CD14-positive monocyte (primary cell): ENCODE measurements around the gene CMTM4. TPM values are rescaled to one million over a fixed set of nuclear protein-coding genes. Genes with fewer than 3 reads are reported as not detected.

Experiments
- DNase-seq, 3 donors: peaks; one replicate each; pipeline ENCODE4 v3.0.0-alpha.2; 2011 to 2022
- H2AFZ ChIP-seq: 2 replicates; pipeline ENCODE4 v1.6.0; 2012; ENCODE audit warnings: mild to moderate bottlenecking, low read depth, low read length, inconsistent platforms; ENCODE audit not compliant: insufficient read depth, poor library complexity, severe bottlenecking
- H3K27ac ChIP-seq, 2 donors: 1 replicate in 1 of 2; 2 replicates in 1 of 2; pipeline ENCODE4 v1.5.1; 2012 to 2013; ENCODE audit warnings: low read length in 2 of 2, control low read depth in 1 of 2, inconsistent platforms in 1 of 2, low read depth in 1 of 2, mild to moderate bottlenecking in 1 of 2
- H3K27me3 ChIP-seq, 2 donors: one replicate each; pipeline versions ENCODE4 v1.6.0 to v1.6.1; 2011 to 2013; ENCODE audit warnings: low read length in 2 of 2; ENCODE audit not compliant: control insufficient read depth in 2 of 2, insufficient read depth in 2 of 2
- H3K36me3 ChIP-seq, 2 donors: replicated peaks in 1 of 2; 1 replicate in 1 of 2; 2 replicates in 1 of 2; pipeline versions ENCODE4 v1.5.1 to v1.6.1; 2012 to 2013; ENCODE audit warnings: low read length in 2 of 2, control low read depth in 1 of 2, inconsistent platforms in 1 of 2, mild to moderate bottlenecking in 1 of 2; ENCODE audit not compliant: insufficient read depth in 2 of 2, control insufficient read depth in 1 of 2
- H3K4me1 ChIP-seq, 2 donors: 1 replicate in 1 of 2; 2 replicates in 1 of 2; pipeline versions ENCODE4 v1.5.1 to v1.6.1; 2012 to 2013; ENCODE audit warnings: low read length in 2 of 2, control low read depth in 1 of 2, inconsistent platforms in 1 of 2, mild to moderate bottlenecking in 1 of 2, moderate library complexity in 1 of 2; ENCODE audit not compliant: insufficient read depth in 2 of 2, control insufficient read depth in 1 of 2
- H3K4me2 ChIP-seq: replicated peaks from 2 replicates; pipeline ENCODE3; 2012; ENCODE audit warnings: low read length, moderate library complexity, mild to moderate bottlenecking; ENCODE audit not compliant: poor library complexity, severe bottlenecking; ENCODE audit errors: extremely low read depth
- H3K4me3 ChIP-seq, 3 experiments: fragments of 200-600 bp in 1 of 3; sonication (generic) in 1 of 3; replicated peaks in 1 of 3; 1 replicate in 2 of 3; 2 replicates in 1 of 3; pipeline ENCODE4 v1.5.1; 2011 to 2013; ENCODE audit warnings: low read length in 3 of 3, mild to moderate bottlenecking in 3 of 3, control low read depth in 2 of 3, low read depth in 2 of 3, inconsistent platforms in 1 of 3, moderate library complexity in 1 of 3
- H3K79me2 ChIP-seq: 2 replicates; pipeline ENCODE4 v1.6.0; 2012; ENCODE audit warnings: mild to moderate bottlenecking, control low read depth, inconsistent platforms, low read length, moderate library complexity; ENCODE audit not compliant: insufficient read depth
- H3K9ac ChIP-seq: 2 replicates; pipeline ENCODE4 v1.6.0; 2017; ENCODE audit warnings: low read length, mild to moderate bottlenecking; ENCODE audit not compliant: insufficient read depth, poor library complexity, severe bottlenecking
- H3K9me3 ChIP-seq, 2 donors: replicated peaks in 1 of 2; 1 replicate in 1 of 2; 2 replicates in 1 of 2; pipeline versions ENCODE4 v1.5.1 to v1.6.1; 2012 to 2013; ENCODE audit warnings: low read length in 2 of 2, control low read depth in 1 of 2; ENCODE audit not compliant: control insufficient read depth in 1 of 2, insufficient read depth in 1 of 2
- H4K20me1 ChIP-seq: 2 replicates; pipeline ENCODE4 v1.6.0; 2012; ENCODE audit warnings: mild to moderate bottlenecking, low read length, control low read depth, moderate library complexity; ENCODE audit not compliant: insufficient read depth
- H3K27ac Mint-ChIP-seq, 7 donors: one replicate each; pipeline ENCODE4 v1.8.0; 2020; ENCODE audit warnings: mild to moderate bottlenecking in 7 of 7, mixed read lengths in 7 of 7, moderate library complexity in 6 of 7, inconsistent platforms in 2 of 7
- H3K27me3 Mint-ChIP-seq, 3 donors: one replicate each; pipeline ENCODE4 v1.8.0; 2021 to 2022; ENCODE audit warnings: low read depth in 3 of 3, mild to moderate bottlenecking in 3 of 3, mixed read lengths in 3 of 3, moderate library complexity in 3 of 3, inconsistent platforms in 1 of 3
- H3K36me3 Mint-ChIP-seq, 2 donors: one replicate each; pipeline ENCODE4 v1.8.0; 2020; ENCODE audit warnings: mixed read lengths in 2 of 2, inconsistent platforms in 1 of 2, mild to moderate bottlenecking in 1 of 2
- H3K4me1 Mint-ChIP-seq: one replicate; pipeline ENCODE4 v1.8.0; 2020; ENCODE audit warnings: mild to moderate bottlenecking, mixed read lengths
- H3K4me3 Mint-ChIP-seq, 2 donors: one replicate each; pipeline ENCODE4 v1.8.0; 2020; ENCODE audit warnings: mild to moderate bottlenecking in 2 of 2, mixed read lengths in 2 of 2, moderate library complexity in 1 of 2
- H3K9me3 Mint-ChIP-seq, 7 donors: one replicate each; pipeline ENCODE4 v1.8.0; 2020 to 2022; ENCODE audit warnings: mixed read lengths in 7 of 7, mild to moderate bottlenecking in 6 of 7, moderate library complexity in 6 of 7, inconsistent platforms in 2 of 7
- CTCF ChIP-seq: fragments of 200-600 bp; IDR thresholded peaks from one replicate; pipeline ENCODE4 v1.8.0; 2022; ENCODE audit warnings: antibody characterized with exemption, mild to moderate bottlenecking
- WGBS: methylation state at CpG from one replicate; pipeline ENCODE4 v1.1.5; 2013; ENCODE audit warnings: missing lambda C conversion rate; ENCODE audit not compliant: insufficient coverage; 5-methylcytosine and 5-hydroxymethylcytosine counted together
- intact Hi-C, 2 donors: fragments of 100-400 bp; cut with micrococcal nuclease; formaldehyde crosslinking; loops; one replicate each; pipeline versions ENCODE4 v1.15.0 to v1.15.1; 2023
- polyA plus RNA-seq, 3 donors: library from polyadenylated mRNA; depleted of rRNA in 1 of 3; unstranded in 2 of 3; stranded (reverse) in 1 of 3; fragments of 300-500 nt in 2 of 3; fragments of >200 nt in 1 of 3; fragmentation: Illumina TruSeq in 2 of 3; gene quantifications; 1 replicate in 2 of 3; 2 replicates in 1 of 3; pipeline ENCODE4 v1.2.3, GENCODE V29; 2012 to 2021

The CMTM4 gene
- polyA plus RNA-seq, 3 donors: 0.41 to 21.2 (median 0.45) TPM

GRCh38 chr16:66658860-66659190 is 37.7 kb downstream of the CMTM4 start:
- WGBS: 79% methylated on average over 2 of the region's 5 CpGs
- peak overlapping the region in 3 of 7 donors; percentile 82 to 84 (median 84) for H3K27ac Mint-ChIP-seq
- Histone ChIP-seq H3K27me3 (no peaks in the 10 kb centered on the region), H3K9me3 (no peaks in the 10 kb centered on the region), H3K79me2 (peaks cover 84% of the 10 kb centered on the region), H3K9ac (no peak overlapping the region), H3K4me2 (no peak overlapping the region), H3K36me3 (no peaks in the 10 kb centered on the region), H2AFZ (no peak overlapping the region), H3K27ac (peak overlapping the region in 1 of 2 donors; percentile 58), H3K4me1 (peaks cover 51 to 59% of the 10 kb centered on the region in 2 donors), H3K4me3 (no peak overlapping the region), H4K20me1 (no peaks in the 10 kb centered on the region)
- intact Hi-C loops: no loop called here
- H3K27me3 Mint-ChIP-seq: no peaks in the 10 kb centered on the region
- peaks cover 0 to 2% (median 0%) of the 10 kb centered on the region in 7 donors for H3K9me3 Mint-ChIP-seq
- peaks cover 61% of the 10 kb centered on the region for H3K4me1 Mint-ChIP-seq
- H3K4me3 Mint-ChIP-seq: no peak overlapping the region
- no peaks in the 10 kb centered on the region for H3K36me3 Mint-ChIP-seq
- no peak for TF ChIP-seq CTCF
- no peak for DNase-seq

DNA sequence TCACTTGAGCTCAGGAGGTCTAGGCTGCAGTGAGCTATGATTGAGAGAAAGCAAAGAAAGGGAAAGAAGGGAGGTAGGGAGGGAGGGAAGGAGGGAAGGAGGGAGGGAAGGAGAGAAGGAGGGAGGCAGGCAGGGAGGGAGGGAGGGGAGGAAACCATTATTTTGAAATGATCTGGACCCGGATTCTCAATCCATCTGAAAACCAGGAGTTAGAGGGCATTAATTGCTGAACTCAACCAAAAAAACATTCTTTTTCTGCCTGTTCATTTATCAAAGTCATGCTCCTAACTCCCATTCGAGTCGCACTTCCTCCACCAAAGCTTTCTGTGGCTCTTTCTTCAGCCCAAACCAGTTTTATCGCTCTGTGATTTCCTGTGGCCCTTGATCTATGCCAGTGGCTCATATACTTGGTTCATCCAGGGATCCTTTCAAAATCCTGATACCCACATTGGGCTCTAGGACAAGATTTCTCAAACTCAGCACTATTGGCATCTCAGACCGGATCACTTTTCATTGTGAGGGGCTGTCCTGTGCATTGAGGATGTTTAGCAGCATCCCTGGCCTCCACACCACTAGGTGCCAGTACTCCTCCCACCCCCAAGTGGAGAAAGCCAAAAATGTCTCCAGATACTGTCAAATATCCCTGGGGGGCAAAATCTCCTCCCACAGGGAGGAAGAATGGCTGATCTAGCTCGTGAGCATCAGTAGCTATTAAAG is 38.2 kb downstream of the CMTM4 start:
- no peak for TF ChIP-seq CTCF
- Mint-ChIP-seq H3K4me3 (peak overlapping the region in 1 of 2 donors; percentile 48), H3K27me3 (no peaks in the 10 kb centered on the region), H3K9me3 (peaks cover 0 to 2% (median 0%) of the 10 kb centered on the region in 7 donors), H3K36me3 (no peaks in the 10 kb centered on the region), H3K4me1 (peaks cover 66% of the 10 kb centered on the region), H3K27ac (peak overlapping the region in 6 of 7 donors; percentile 55 to 84 (median 82))
- H2AFZ ChIP-seq: no peak overlapping the region
- H3K36me3 ChIP-seq: no peaks in the 10 kb centered on the region
- 0% methylated on average over 3 of the region's 6 CpGs for WGBS
- H3K79me2 ChIP-seq: peaks cover 87% of the 10 kb centered on the region
- no peak overlapping the region for H3K4me2 ChIP-seq
- H3K9ac ChIP-seq: no peak overlapping the region
- H3K27me3 ChIP-seq: no peaks in the 10 kb centered on the region
- intact Hi-C loops: no loop called here
- peaks cover 57 to 64% of the 10 kb centered on the region in 2 donors for H3K4me1 ChIP-seq
- DNase-seq: peak in 1 of 3 donors; percentile 26
- peak overlapping the region in 1 of 2 donors; percentile 58 for H3K27ac ChIP-seq
- H4K20me1 ChIP-seq: no peaks in the 10 kb centered on the region
- no peak overlapping the region for H3K4me3 ChIP-seq
- no peaks in the 10 kb centered on the region for H3K9me3 ChIP-seq
